B cell (primary cell): Measurements from ENCODE around the gene PPP1R16B. TPM values are rescaled to one million over a fixed set of nuclear protein-coding genes. Genes with fewer than 3 reads are reported as not detected.

ENCODE experiments used
- ATAC-seq: fragments of 200-7000 bp; cut with Tn5 transposase; one replicate; pipeline ENCODE4 v1.10.0; 2021; ENCODE audit warnings: low read depth, mild to moderate bottlenecking, moderate number of reproducible peaks, moderate library complexity
- CTCF ChIA-PET: fragments of 350-600 bp; sonication (Branson Sonifier 250); formaldehyde crosslinking; loops from one replicate; lab custom pipeline; 2021; ENCODE audit warnings: antibody characterized with exemption, inconsistent platforms; lab: Charles Lee
- POLR2A ChIA-PET: fragments of 350-600 bp; sonication (Branson Sonifier 250); formaldehyde crosslinking; loops from one replicate; lab custom pipeline; 2021; ENCODE audit warnings: antibody characterized with exemption; lab: Charles Lee
- DNase-seq: peaks from one replicate; pipeline ENCODE4 v3.0.0; 2013
- H2AFZ ChIP-seq: 2 replicates; pipeline ENCODE4 v1.6.1; 2012; ENCODE audit warnings: mild to moderate bottlenecking, low read depth, low read length; ENCODE audit not compliant: insufficient read depth, poor library complexity, severe bottlenecking
- H3K27ac ChIP-seq, 2 donors: 1 replicate in 1 of 2; 2 replicates in 1 of 2; pipeline ENCODE4 v1.5.1; 2012 to 2013; ENCODE audit warnings: low read length in 2 of 2, mild to moderate bottlenecking in 2 of 2, moderate library complexity in 1 of 2
- H3K27me3 ChIP-seq, 4 experiments: fragments of 200-600 bp in 1 of 4; sonication (generic) in 1 of 4; replicated peaks in 1 of 4; 1 replicate in 2 of 4; 2 replicates in 2 of 4; pipeline versions ENCODE4 v1.6.1 to v1.7.0; 2013 to 2016; ENCODE audit warnings: low read length in 3 of 4, mild to moderate bottlenecking in 2 of 4, mixed read lengths in 1 of 4, moderate library complexity in 1 of 4; ENCODE audit not compliant: insufficient read depth in 4 of 4, control insufficient read depth in 3 of 4; ENCODE audit errors: control extremely low read depth in 1 of 4
- H3K36me3 ChIP-seq, 2 experiments: replicated peaks in 1 of 2; 1 replicate in 1 of 2; 2 replicates in 1 of 2; pipeline versions ENCODE4 v1.6.1 to v1.7.1; 2013; ENCODE audit warnings: low read length in 1 of 2; ENCODE audit not compliant: insufficient read depth in 2 of 2, control insufficient read depth in 1 of 2; ENCODE audit errors: control extremely low read depth in 1 of 2, extremely low read depth in 1 of 2
- H3K4me1 ChIP-seq, 2 donors: fragments of 200-600 bp in 1 of 2; sonication (generic) in 1 of 2; 1 replicate in 1 of 2; 2 replicates in 1 of 2; pipeline versions ENCODE4 v1.5.1 to v1.6.1; 2013 to 2017; ENCODE audit warnings: low read length in 2 of 2; ENCODE audit not compliant: control insufficient read depth in 2 of 2, insufficient read depth in 2 of 2
- H3K4me2 ChIP-seq: replicated peaks from 2 replicates; pipeline ENCODE3; 2012; ENCODE audit warnings: mild to moderate bottlenecking, low read depth, low read length; ENCODE audit not compliant: poor library complexity, severe bottlenecking
- H3K4me3 ChIP-seq, 5 experiments: fragments of 200-600 bp in 1 of 5; sonication (generic) in 1 of 5; 1 replicate in 3 of 5; 2 replicates in 2 of 5; pipeline versions ENCODE4 v1.5.1 to v1.7.0; 2011 to 2016; ENCODE audit warnings: low read length in 4 of 5, mild to moderate bottlenecking in 4 of 5, low read depth in 2 of 5, control low read depth in 1 of 5, moderate library complexity in 1 of 5; ENCODE audit not compliant: insufficient read depth in 1 of 5; ENCODE audit errors: control extremely low read depth in 1 of 5, extremely low read depth in 1 of 5
- H3K79me2 ChIP-seq: fragments of 200-600 bp; sonication (generic); one replicate; pipeline ENCODE4 v1.6.0; 2016; ENCODE audit warnings: low read length; ENCODE audit not compliant: control insufficient read depth, insufficient read depth
- H3K9ac ChIP-seq: fragments of 200-600 bp; sonication (generic); 2 replicates; pipeline ENCODE4 v1.6.1; 2017; ENCODE audit warnings: mild to moderate bottlenecking, low read length, moderate library complexity
- H3K9me3 ChIP-seq, 3 donors: one replicate each; pipeline versions ENCODE4 v1.6.1 to v1.7.1; 2013; ENCODE audit warnings: low read length in 2 of 3; ENCODE audit not compliant: control insufficient read depth in 2 of 3, insufficient read depth in 1 of 3; ENCODE audit errors: control extremely low read depth in 1 of 3
- H4K20me1 ChIP-seq: 2 replicates; pipeline ENCODE4 v1.6.0; 2012; ENCODE audit warnings: mild to moderate bottlenecking, low read length; ENCODE audit not compliant: insufficient read depth, control insufficient read depth, poor library complexity, severe bottlenecking
- H3K27ac Mint-ChIP-seq: one replicate; pipeline ENCODE4 v1.8.0; 2021; ENCODE audit warnings: mixed read lengths
- H3K27me3 Mint-ChIP-seq: one replicate; pipeline ENCODE4 v1.8.0; 2021; ENCODE audit warnings: mixed read lengths
- H3K4me1 Mint-ChIP-seq: one replicate; pipeline ENCODE4 v1.8.0; 2021; ENCODE audit warnings: mixed read lengths
- H3K4me3 Mint-ChIP-seq: one replicate; pipeline ENCODE4 v1.8.0; 2021; ENCODE audit warnings: mixed read lengths
- H3K9me3 Mint-ChIP-seq: one replicate; pipeline ENCODE4 v1.8.0; 2022; ENCODE audit warnings: mixed read lengths; ENCODE audit not compliant: insufficient read depth
- EZH2 ChIP-seq: IDR thresholded peaks from 2 replicates; pipeline ENCODE4 v1.6.1; 2012; ENCODE audit warnings: borderline replicate concordance, low read depth, mild to moderate bottlenecking, moderate library complexity, low read length; ENCODE audit not compliant: insufficient read depth, poor library complexity, severe bottlenecking
- WGBS: methylation state at CpG from one replicate; pipeline ENCODE4 v1.1.5; 2013; ENCODE audit warnings: missing lambda C conversion rate; ENCODE audit not compliant: insufficient coverage; 5-methylcytosine and 5-hydroxymethylcytosine counted together
- intact Hi-C: fragments of 100-400 bp; cut with micrococcal nuclease; formaldehyde crosslinking; loops from one replicate; pipeline ENCODE4 v1.10.0; 2022
- polyA plus RNA-seq: library from polyadenylated mRNA; depleted of rRNA; stranded (reverse); fragments of >200 nt; gene quantifications from 2 replicates; pipeline ENCODE4 v1.2.3, GENCODE V29; 2012
- total RNA-seq, 2 donors: library from RNA; stranded (reverse); fragments of 120-200 nt in 1 of 2; gene quantifications; 1 replicate in 1 of 2; 2 replicates in 1 of 2; pipeline versions ENCODE4 v1.2.3 to v1.2.4, GENCODE V29; 2013 to 2022
- TF ChIP-seq, protein P1 (sequence below): fragments of 200-600 bp; IDR thresholded peaks from one replicate; pipeline ENCODE4 v1.8.0; 2022; ENCODE audit warnings: antibody characterized with exemption, mild to moderate bottlenecking

The PPP1R16B gene
- total and polyA plus RNA-seq, 2 donors (not counting 1 experiment from before 2014, with no cell fraction given): 58.8 to 108 TPM

DNA sequence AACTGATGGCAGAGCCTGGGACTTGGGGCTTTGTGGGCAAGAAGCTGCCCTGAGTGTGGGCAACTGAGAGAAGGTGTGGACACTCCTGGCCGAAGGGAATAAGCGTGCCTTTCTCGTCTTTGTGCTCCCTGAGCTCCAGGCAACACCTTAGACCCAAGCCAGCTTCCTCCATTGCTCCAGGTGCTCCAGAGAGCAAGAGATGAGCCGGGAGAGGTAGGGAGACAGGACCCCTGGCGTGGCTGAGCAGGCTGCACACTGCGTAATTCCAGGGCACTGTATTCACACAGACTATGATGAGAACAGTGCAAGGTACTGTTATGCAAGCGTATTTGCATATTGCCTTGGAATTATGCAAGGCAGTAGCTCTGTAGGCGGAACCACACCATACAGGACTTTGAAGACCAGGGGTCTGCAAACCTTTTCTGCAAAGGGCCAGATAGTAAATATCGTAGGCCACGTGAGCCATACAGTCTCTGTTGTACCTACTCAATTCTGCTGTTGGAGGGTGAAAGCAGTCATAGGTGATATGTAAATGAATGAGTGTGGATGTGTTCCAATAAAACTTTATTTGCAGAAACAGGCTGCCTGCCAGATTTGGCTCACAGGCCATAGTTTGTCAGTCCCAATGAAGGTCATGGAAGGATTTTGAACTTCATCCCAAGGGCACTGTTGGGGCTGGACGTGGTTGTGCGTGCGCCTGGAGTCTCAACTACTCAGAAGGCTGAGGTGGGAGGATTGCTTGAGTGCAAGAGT is 78.7 kb downstream of the PPP1R16B start:
- Histone ChIP-seq H3K4me3 (peak overlapping the region in 1 of 5 experiments; percentile 35), H3K4me2 (peak overlapping the region; percentile 58), H4K20me1 (peaks cover 25% of the 10 kb centered on the region), H3K9me3 (peaks cover 0 to 4% (median 0%) of the 10 kb centered on the region in 3 donors), H3K27me3 (no peaks in the 10 kb centered on the region), H3K79me2 (peaks cover 100% of the 10 kb centered on the region), H3K27ac (peak overlapping the region; percentile 66 to 99), H3K4me1 (peaks cover 84 to 96% of the 10 kb centered on the region in 2 donors), H3K9ac (no peak overlapping the region), H3K36me3 (peaks cover 0 to 34% of the 10 kb centered on the region in 2 experiments), H2AFZ (no peak overlapping the region)
- DNase-seq (no peak), ATAC-seq (peak; percentile 31)
- CTCF ChIA-PET: interaction anchor here (0.9 to 7.7 kb wide), 13 partner anchors 7 to 96 kb away, joined by 3 to 74 read pairs (median 8); partner anchors contain the start of gene PPP1R16B
- H3K27ac Mint-ChIP-seq: peak overlapping the region; percentile 93
- intact Hi-C loops: no loop called here
- WGBS: 93% methylated on average over 8 of the region's 13 CpGs
- peak overlapping the region; percentile 82 for H3K4me3 Mint-ChIP-seq
- no peaks in the 10 kb centered on the region for H3K27me3 Mint-ChIP-seq
- H3K9me3 Mint-ChIP-seq: no peaks in the 10 kb centered on the region
- peaks cover 88% of the 10 kb centered on the region for H3K4me1 Mint-ChIP-seq
- POLR2A ChIA-PET: interaction anchor here (0.5 to 2.3 kb wide), 8 partner anchors 8 to 98 kb away, joined by 3 to 12 read pairs (median 4); partner anchors contain the start of gene PPP1R16B
- TF ChIP-seq, protein P1, sequence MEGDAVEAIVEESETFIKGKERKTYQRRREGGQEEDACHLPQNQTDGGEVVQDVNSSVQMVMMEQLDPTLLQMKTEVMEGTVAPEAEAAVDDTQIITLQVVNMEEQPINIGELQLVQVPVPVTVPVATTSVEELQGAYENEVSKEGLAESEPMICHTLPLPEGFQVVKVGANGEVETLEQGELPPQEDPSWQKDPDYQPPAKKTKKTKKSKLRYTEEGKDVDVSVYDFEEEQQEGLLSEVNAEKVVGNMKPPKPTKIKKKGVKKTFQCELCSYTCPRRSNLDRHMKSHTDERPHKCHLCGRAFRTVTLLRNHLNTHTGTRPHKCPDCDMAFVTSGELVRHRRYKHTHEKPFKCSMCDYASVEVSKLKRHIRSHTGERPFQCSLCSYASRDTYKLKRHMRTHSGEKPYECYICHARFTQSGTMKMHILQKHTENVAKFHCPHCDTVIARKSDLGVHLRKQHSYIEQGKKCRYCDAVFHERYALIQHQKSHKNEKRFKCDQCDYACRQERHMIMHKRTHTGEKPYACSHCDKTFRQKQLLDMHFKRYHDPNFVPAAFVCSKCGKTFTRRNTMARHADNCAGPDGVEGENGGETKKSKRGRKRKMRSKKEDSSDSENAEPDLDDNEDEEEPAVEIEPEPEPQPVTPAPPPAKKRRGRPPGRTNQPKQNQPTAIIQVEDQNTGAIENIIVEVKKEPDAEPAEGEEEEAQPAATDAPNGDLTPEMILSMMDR: no peak
- TF ChIP-seq EZH2: no peak

DNA sequence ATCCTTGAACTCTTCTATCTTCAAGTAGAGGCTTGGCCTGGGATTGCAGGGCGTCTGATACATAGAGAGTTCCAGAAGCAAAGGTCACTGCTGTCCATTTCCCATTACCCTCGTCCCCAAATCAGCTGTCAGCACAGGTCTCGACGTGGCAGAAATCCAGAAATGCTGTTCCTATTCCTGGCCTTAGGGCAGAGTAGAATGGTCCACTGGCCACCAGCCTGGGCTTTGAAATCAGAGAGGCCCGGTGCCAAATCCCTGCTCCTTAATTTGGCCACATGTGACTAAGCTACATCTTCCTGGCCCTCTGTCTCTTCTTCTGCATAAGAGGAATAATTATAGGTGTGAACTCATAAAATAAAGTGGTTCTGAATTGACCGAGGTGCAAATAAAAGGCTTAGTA is 79.9 kb downstream of the PPP1R16B start:
- H4K20me1 ChIP-seq: peaks cover 25% of the 10 kb centered on the region
- Mint-ChIP-seq H3K27me3 (no peaks in the 10 kb centered on the region), H3K9me3 (no peaks in the 10 kb centered on the region), H3K27ac (peak overlapping the region; percentile 79), H3K4me1 (peaks cover 84% of the 10 kb centered on the region), H3K4me3 (peak overlapping the region; percentile 8)
- WGBS: 90% methylated on average over 4 of the region's 6 CpGs
- no peak overlapping the region for H3K9ac ChIP-seq
- peaks cover 72 to 93% of the 10 kb centered on the region in 2 donors for H3K4me1 ChIP-seq
- peaks cover 100% of the 10 kb centered on the region for H3K79me2 ChIP-seq
- POLR2A ChIA-PET: interaction anchor here (0.9 to 2.0 kb wide), 4 partner anchors 7 to 80 kb away, joined by 3 to 12 read pairs (median 8); partner anchors contain the start of gene PPP1R16B
- no peak for ATAC-seq
- H3K27me3 ChIP-seq: no peaks in the 10 kb centered on the region
- no peak overlapping the region for H2AFZ ChIP-seq
- TF ChIP-seq EZH2: no peak
- TF ChIP-seq, protein P1: no peak
- H3K4me2 ChIP-seq: peak overlapping the region; percentile 27
- no peak for DNase-seq
- no peak overlapping the region for H3K4me3 ChIP-seq
- H3K27ac ChIP-seq: peak overlapping the region in 1 of 2 donors; percentile 28
- intact Hi-C loops: no loop called here
- H3K9me3 ChIP-seq: peaks cover 0 to 4% (median 0%) of the 10 kb centered on the region in 3 donors
- H3K36me3 ChIP-seq: peaks cover 0 to 39% of the 10 kb centered on the region in 2 experiments
- CTCF ChIA-PET: interaction anchor here (1.0 to 11.0 kb wide), 7 partner anchors 8 to 79 kb away, joined by 3 to 131 read pairs (median 7); partner anchors contain the start of gene PPP1R16B
